HG03108 (cell line): ENCODE results near the gene CACNB1.
A peak's percentile ranks its signal among the peaks of the same experiment; 100 is the strongest.

Experiments
- ATAC-seq: cut with Tn5 transposase; IDR thresholded peaks from one replicate; pipeline ENCODE4 v1.9.1; 2021; ENCODE audit warnings: moderate library complexity; ENCODE audit not compliant: unreplicated experiment

CACNB1 gene

DNA sequence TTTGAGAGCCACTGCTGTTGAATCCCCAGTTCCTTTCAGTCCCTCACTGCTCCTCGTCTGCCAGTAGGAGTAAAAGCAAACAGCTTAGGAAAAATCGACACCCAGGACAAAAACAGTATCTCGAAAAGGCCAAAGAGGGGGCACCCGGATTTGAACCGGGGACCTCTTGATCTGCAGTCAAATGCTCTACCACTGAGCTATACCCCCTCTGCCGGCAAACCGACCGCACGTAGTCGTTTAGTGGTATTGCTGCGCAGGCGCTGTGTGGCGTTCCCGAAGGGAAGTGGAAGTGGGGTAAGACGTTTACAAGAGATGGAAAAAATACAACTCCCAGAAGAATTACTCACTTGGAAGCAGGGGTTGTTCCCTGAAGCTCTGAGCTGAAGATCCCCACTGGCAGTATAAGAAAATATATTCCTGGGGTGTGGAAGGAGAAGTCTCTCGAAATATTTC lies 43.8 kb downstream of the CACNB1 start:
- peak; percentile 48 for ATAC-seq

DNA sequence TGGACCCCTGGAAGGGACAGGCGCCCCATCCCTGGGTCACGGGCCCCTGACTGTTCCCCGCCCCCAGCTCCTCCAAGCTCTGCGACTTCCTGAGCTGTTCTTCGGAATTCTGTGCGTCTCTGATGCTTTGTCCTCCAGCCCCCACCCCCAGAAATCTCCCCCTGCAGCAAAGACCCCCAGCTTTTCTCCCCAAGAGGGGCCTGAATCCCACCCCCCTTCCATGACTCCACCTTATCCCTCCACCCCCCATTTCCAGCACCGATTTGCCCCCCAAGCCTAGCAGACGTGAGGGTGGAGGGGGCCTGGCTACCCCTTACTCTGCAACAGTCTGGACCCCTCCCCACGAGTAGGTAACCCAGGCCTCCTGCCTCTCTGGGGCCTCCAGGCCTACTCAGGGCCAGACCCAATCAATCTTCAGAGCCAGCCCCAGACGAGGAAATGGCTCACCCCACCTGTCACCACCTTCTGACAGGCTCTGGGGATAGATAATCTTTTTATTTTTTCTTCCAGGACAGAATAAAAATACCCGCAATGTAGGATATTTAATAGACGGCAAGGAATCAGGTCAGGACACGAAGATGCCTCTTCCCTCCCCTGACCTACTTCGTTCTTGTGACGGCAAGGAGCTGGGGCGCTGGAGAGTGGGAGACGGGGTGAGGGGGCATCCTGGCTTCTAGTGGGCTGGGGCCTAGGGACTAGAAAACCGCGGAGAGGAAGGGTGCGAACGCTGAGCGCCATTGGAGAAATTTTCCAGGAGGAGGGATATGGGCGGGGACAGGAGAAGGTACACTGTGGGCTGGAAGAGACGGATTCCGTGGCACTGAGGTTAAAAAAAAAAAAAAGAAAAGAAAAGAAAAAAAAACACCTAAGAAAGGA lies 45.3 kb downstream of the CACNB1 start:
- no peak for ATAC-seq

DNA sequence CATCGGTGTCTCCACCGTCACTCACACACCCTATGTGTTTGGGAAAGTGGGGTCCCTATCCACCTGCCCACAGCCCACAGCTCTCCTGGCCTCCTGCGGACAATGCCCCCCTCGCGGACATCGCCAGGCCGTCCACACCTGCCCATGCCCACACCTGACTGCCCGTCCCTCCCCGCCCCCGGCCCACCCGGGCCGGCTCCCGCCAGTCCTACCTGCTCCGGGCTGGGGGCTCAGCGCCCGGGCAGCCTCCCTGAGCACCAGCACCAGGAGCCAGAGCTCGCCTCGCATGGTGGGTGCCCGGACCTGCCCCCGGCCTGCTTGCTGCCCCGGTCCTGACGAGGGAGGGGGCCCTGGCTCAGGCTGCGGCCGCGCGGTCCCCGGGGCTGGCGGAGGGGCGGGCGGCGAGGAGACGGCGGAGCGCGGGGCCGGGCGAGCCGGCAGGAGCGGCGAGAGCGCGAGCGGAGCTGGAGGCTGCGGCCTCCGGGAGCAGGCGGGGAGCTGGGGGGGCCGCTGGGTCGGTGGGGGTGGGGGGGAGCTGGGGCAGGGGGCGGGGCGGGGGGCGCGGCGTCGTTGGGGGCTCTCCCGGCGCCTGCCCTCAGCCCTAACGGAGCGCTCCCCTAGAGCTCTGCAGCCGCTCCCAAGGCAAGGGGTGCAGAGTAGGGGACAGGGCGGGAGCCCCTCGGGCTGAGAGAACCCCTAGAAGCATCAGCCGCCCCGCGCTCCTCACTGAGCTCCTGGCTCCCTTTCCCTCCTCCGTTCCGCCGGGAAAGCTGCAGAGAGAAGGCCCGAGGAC lies 46.1 kb downstream of the CACNB1 start, which contains the start of gene PLXDC1:
PLXDC1 (minus strand) TSS at position 488 of the 793 bp plus-strand sequence; CDS start at position 288, 200 bp downstream.
- no peak for ATAC-seq

GRCh38 chr17:39150795-39151149 lies 46.7 kb downstream of the CACNB1 start:
- ATAC-seq = no peak

GRCh38 chr17:39150104-39150634 lies 47.3 kb downstream of the CACNB1 start:
- ATAC-seq = no peak

DNA sequence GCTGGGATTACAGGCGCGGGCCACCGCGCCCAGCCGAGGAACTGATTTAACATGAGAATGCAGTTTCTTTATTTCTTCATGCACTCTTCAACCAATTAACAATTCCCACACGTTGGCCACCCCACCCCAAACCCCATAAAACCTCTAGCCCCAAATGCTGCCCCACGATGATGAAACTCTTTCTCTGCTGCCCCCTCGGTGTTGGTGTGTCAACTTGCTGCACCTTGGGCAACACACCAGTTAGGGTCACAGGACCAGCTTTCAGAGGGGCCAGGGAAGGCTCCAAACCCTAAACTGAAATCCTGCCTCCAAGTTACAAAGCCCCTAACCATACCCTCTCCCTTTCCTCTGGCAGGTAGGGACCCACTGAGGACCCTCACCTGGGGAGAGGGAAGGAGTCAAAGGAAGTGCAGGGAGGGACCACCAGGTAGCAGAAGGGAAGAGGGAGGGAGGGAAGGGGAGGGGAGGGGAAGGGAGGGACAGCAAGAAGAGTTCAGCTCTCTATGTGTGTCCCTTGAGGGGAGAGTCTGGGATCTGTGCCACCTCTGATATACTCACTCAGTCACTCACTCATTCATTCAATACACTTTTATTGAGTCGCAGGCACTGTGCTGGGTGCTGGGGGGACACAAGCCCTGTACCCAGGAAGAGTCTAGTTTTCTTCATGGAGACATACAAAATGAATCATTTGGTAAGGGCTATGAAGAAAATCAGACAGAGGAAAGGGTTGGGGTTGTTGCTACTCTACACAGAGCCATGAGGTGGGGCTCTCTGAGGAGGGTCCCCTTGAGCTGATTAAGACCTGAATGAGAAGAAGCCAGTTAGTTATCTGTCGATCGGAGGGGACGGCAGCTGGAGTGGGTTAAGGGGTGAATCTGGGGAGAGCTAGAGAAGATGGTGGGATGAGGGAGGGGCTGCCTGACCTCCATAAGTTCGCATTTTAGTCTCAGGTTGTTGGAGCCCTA lies 50.0 kb downstream of the CACNB1 start:
- no peak for ATAC-seq

GRCh38 chr17:39146273-39146672 lies 51.2 kb downstream of the CACNB1 start:
- ATAC-seq = no peak

DNA sequence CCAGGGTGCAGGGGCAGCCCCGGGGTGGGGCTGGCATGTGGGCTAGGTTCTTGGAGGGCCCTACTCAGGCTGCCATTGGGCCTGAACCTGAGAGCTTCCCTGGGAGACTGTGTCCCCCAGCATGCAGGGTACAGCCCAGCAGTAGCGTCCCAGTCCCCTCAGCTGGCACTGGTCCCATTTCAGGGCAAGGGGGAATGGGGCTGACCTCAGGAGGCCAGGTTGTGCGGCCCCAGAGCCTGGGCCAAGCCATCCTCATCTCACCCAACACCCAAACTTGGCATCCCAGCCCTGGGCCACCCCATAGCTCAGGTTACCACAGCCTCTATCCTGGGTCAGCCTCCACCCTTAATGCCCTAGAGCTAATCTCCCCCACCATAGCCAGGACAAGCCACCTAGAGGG lies 52.3 kb downstream of the CACNB1 start:
- ATAC-seq = no peak

DNA sequence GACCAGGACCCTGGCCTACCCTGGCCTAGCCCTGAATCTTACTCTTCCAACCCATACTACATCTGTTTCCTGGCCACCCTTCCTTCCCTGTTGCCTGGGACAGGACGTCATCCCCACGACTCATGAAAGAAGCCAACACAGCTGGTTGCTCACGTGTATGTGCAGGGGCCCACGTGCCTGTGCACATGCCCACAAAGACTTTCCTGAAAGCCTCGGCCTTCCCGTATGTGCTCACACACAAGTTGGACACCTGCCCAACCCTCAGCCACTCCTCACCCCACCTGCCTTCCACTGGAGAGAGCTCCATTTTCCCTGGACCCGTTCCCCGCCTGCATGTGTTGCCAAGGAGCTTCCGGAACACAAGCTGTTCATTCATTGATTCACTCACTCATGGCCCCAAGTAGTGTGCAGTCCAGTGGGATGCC lies 53.0 kb downstream of the CACNB1 start:
- ATAC-seq = no peak

- no peak for ATAC-seq
Observed at GRCh38 chr17:39143552-39144093, 53.8 kb downstream of the CACNB1 start.

DNA sequence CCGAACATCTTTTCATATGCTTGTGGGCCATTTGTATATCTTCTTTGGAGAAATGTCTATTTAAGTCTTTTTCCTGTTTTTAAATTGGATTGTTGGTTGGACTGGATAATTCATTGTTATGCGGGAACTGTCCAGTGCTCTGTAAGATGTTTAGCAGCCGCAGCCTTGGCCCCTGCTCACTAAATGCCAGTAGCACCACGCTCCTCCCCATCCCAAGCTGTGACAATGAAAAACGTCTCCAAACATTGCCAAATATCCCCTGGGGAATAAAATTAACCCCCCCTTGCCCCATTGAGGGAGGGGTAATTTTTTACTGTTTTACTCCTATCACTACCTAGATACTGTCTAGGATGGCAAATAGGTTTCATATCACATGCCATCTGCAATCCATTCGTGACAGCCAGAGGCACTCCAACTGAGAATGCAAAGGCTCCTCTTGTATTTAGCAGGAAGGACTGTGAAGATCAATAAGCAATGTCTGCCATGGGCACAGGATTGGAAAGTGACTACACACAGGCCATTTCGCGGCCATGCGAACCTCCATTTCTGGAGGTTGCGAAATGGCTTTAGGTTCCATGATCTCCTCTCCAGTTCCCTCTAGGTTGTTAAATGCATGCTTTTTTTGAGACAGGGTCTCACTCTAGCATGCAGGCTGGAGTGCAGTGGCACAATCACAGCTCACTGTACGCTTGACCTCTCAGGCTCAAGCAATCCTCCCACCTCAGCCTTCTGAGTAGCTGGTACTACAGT lies 55.4 kb downstream of the CACNB1 start:
- ATAC-seq = no peak

- no peak for ATAC-seq
Observed at GRCh38 chr17:39141294-39141693, 56.2 kb downstream of the CACNB1 start.

- no peak for ATAC-seq
Observed at GRCh38 chr17:39139561-39139960, 57.9 kb downstream of the CACNB1 start.

GRCh38 chr17:39139161-39139511 lies 58.3 kb downstream of the CACNB1 start:
- no peak for ATAC-seq

GRCh38 chr17:39138431-39139160 lies 58.9 kb downstream of the CACNB1 start:
- no peak for ATAC-seq

DNA sequence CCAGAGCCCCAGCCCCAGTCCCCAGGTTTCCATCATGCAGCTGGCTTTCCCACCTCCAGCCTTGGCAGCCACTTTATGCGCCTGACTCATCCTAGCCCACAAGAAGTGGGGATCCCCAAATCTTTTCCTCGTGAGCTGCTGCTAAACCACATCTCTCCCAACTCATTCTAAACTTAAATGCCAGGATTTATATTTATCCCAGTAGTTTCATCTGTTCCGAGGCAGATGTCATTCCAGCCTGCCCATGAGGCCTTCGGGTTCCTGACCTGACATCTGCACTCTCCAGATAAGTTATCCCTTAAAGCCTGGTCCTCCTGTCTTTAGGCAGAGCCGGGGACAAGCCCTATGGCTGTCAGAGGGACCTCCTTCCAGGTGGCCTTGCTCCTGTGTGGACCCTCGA lies 62.6 kb downstream of the CACNB1 start:
- ATAC-seq = no peak

DNA sequence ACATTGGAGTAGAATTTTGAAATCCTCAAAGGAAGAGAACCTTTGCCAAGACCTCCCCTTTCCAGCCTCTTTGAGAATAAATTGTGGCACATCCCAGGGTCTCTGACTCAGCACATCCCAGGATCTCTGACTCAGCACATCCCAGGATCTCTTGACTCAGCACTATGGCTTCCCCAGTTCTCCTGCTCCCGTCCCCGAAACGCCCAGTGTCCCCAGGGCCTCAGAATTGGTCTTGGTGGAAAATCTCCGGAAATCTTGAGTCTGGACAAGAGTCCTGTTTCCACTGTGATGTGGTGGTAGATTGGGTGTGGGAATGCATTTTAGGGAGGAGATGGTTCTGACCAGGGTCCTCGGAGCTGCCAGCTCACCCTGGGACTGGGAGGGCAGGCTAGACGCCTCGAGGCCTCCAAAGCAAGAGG lies 65.3 kb downstream of the CACNB1 start:
- ATAC-seq = no peak

- no peak for ATAC-seq
Observed at GRCh38 chr17:39131616-39132015, 65.9 kb downstream of the CACNB1 start.

- ATAC-seq = no peak
Observed at GRCh38 chr17:39130205-39130604, 67.3 kb downstream of the CACNB1 start.
